ENCODE data around the gene TRIM32.

DNA sequence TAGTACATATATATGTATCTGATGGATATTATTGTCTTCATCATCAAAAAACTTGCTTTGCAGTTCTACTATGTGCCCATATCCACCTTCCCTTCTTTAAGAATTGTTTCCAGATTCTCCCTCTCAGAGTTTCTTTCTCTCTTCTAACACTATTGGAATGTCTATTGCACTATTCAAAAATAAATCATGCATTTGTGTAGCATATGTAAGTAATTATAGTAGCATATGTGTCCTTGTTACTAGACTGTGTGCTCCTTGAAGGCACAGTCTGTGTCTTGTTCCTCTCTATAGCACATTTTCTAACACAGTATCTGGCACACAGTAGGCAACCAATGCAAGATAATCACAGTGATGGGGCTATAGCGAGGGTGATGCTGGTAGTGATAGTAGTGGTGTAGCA, 43.4 kb upstream of the TRIM32 start:
- no peak for TF ChIP-seq CTCF (IDR thresholded peaks at IDR 0.05 in 4 of 5, conservative IDR thresholded peaks at IDR 0.05 in 1 of 5)
- TF ChIP-seq POLR2A (IDR thresholded peaks at IDR 0.05), result no peak
